Parathyroid adenoma (tissue), 2 donors: ENCODE data around the gene RBMS2.

Experiments used
- H2AFZ ChIP-seq: fragments of 300-600 bp; sonication (generic); one replicate; pipeline ENCODE4 v1.7.0; 2017; ENCODE audit warnings: antibody characterized with exemption, mild to moderate bottlenecking
- H3K27ac ChIP-seq: fragments of 300-600 bp; sonication (generic); one replicate; pipeline ENCODE4 v1.7.0; 2017
- H3K27me3 ChIP-seq: fragments of 300-600 bp; sonication (generic); one replicate; pipeline ENCODE4 v1.7.0; 2017; ENCODE audit warnings: low read length; ENCODE audit not compliant: control insufficient read depth, insufficient read depth
- H3K36me3 ChIP-seq: fragments of 300-600 bp; sonication (generic); one replicate; pipeline ENCODE4 v1.7.0; 2017; ENCODE audit warnings: low read length; ENCODE audit not compliant: control insufficient read depth, insufficient read depth
- H3K4me1 ChIP-seq: fragments of 300-600 bp; sonication (generic); one replicate; pipeline ENCODE4 v1.7.0; 2017; ENCODE audit warnings: control low read depth
- H3K4me2 ChIP-seq: fragments of 300-600 bp; sonication (generic); one replicate; pipeline ENCODE4 v1.7.0; 2017; ENCODE audit warnings: low read length
- H3K4me3 ChIP-seq: fragments of 300-600 bp; sonication (generic); one replicate; pipeline ENCODE4 v1.7.0; 2017; ENCODE audit warnings: low read depth, low read length
- H3K79me2 ChIP-seq: fragments of 300-600 bp; sonication (generic); one replicate; pipeline ENCODE4 v1.7.0; 2017; ENCODE audit warnings: control low read depth
- H3K9ac ChIP-seq: fragments of 300-600 bp; sonication (generic); one replicate; pipeline ENCODE4 v1.7.0; 2017; ENCODE audit warnings: mild to moderate bottlenecking
- H3K9me3 ChIP-seq: fragments of 300-600 bp; sonication (generic); one replicate; pipeline ENCODE4 v1.7.0; 2017; ENCODE audit warnings: low read length; ENCODE audit not compliant: control insufficient read depth
- TF ChIP-seq, protein P1 (sequence below): fragments of 300-600 bp; sonication (generic); IDR thresholded peaks from one replicate; pipeline ENCODE4 v1.7.0; 2017; ENCODE audit warnings: antibody characterized with exemption, mild to moderate bottlenecking
- donor health status: primary hyperparathyroidism.

RBMS2 gene

GRCh38 chr12:56530390-56531055, 8.9 kb downstream of the RBMS2 start:
- H3K4me2 ChIP-seq = no peak overlapping the region
- H3K27ac ChIP-seq = no peak overlapping the region
- TF ChIP-seq, protein P1, sequence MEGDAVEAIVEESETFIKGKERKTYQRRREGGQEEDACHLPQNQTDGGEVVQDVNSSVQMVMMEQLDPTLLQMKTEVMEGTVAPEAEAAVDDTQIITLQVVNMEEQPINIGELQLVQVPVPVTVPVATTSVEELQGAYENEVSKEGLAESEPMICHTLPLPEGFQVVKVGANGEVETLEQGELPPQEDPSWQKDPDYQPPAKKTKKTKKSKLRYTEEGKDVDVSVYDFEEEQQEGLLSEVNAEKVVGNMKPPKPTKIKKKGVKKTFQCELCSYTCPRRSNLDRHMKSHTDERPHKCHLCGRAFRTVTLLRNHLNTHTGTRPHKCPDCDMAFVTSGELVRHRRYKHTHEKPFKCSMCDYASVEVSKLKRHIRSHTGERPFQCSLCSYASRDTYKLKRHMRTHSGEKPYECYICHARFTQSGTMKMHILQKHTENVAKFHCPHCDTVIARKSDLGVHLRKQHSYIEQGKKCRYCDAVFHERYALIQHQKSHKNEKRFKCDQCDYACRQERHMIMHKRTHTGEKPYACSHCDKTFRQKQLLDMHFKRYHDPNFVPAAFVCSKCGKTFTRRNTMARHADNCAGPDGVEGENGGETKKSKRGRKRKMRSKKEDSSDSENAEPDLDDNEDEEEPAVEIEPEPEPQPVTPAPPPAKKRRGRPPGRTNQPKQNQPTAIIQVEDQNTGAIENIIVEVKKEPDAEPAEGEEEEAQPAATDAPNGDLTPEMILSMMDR = no peak
- no peaks in the 10 kb centered on the region for H3K27me3 ChIP-seq
- no peak overlapping the region for H2AFZ ChIP-seq
- no peaks in the 10 kb centered on the region for H3K4me1 ChIP-seq
- H3K9ac ChIP-seq = no peak overlapping the region
- H3K36me3 ChIP-seq = no peaks in the 10 kb centered on the region
- H3K79me2 ChIP-seq = peaks cover 10% of the 10 kb centered on the region
- no peak overlapping the region for H3K4me3 ChIP-seq
- H3K9me3 ChIP-seq = no peaks in the 10 kb centered on the region

DNA sequence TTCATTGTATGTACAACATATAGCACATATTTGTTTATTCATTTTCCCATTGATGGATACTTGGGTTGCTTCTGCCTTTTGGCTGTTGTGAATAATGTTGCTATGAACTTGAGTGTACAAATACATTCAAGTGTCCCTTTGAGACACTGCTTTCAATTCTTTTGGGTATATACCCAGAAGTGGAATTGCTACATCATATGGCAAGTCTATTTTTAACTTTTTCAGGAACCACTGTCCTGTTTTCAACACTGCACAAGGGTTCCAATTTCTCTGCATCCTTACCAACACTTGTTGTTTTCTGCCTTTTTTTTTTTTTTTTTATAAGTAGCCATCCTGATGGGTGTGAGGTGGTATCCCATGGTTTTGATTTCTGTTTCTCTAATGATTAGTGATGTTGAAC, 15.9 kb downstream of the RBMS2 start:
- H2AFZ ChIP-seq = no peak overlapping the region
- TF ChIP-seq, protein P1 = no peak
- H3K4me1 ChIP-seq = no peaks in the 10 kb centered on the region
- H3K27me3 ChIP-seq = no peaks in the 10 kb centered on the region
- peaks cover 8% of the 10 kb centered on the region for H3K79me2 ChIP-seq
- no peak overlapping the region for H3K27ac ChIP-seq
- H3K4me2 ChIP-seq = no peak overlapping the region
- no peaks in the 10 kb centered on the region for H3K9me3 ChIP-seq
- no peaks in the 10 kb centered on the region for H3K36me3 ChIP-seq
- H3K9ac ChIP-seq = no peak overlapping the region
- H3K4me3 ChIP-seq = no peak overlapping the region

DNA sequence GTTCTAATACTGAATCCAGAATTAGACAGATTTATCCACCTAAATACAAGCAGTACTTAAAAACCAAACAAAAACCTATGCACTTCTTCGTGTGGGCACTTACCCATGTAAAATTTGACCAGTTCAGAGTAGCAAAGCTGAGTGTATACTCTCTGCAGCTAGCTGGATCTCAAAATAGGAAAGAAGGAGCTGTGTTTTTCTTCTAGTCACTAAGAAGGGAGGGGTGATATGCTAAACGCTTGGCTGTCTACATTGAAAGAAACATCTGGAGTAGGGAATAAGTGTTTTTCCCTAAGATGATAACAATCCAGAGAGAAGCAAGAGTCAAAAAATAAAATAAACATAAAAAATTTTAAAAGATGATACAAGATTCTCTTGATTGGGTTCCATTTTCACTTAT, 20.0 kb downstream of the RBMS2 start:
- TF ChIP-seq, protein P1 = no peak
- Histone ChIP-seq H2AFZ (no peak overlapping the region), H3K4me3 (no peak overlapping the region), H3K9me3 (no peaks in the 10 kb centered on the region), H3K27ac (no peak overlapping the region), H3K4me2 (no peak overlapping the region), H3K9ac (no peak overlapping the region), H3K36me3 (no peaks in the 10 kb centered on the region), H3K4me1 (no peaks in the 10 kb centered on the region), H3K79me2 (no peaks in the 10 kb centered on the region), H3K27me3 (no peaks in the 10 kb centered on the region)

DNA sequence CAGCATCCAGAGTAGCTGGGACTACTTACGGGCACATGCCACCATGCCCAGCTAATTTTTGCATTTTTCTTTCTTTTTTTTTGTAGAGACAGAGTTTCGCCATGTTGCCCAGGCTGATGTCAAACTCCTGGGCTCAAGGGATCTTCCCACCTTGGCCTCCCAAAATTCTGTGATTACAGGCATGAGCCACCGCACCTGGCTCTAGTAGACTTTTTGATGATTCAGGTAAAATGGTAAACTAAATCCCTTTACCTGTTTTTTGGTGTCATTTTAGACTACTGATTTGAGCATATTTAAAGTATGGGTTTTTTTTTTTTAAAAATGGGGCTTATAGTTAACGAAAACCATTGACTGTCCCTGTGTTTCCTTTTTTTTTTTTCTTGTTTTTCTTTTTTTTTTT, 20.5 kb downstream of the RBMS2 start:
- H3K9ac ChIP-seq = no peak overlapping the region
- no peak overlapping the region for H2AFZ ChIP-seq
- H3K27me3 ChIP-seq = no peaks in the 10 kb centered on the region
- no peak overlapping the region for H3K27ac ChIP-seq
- H3K4me3 ChIP-seq = no peak overlapping the region
- no peaks in the 10 kb centered on the region for H3K9me3 ChIP-seq
- no peaks in the 10 kb centered on the region for H3K36me3 ChIP-seq
- TF ChIP-seq, protein P1 = no peak
- H3K79me2 ChIP-seq = no peaks in the 10 kb centered on the region
- H3K4me2 ChIP-seq = no peak overlapping the region
- no peaks in the 10 kb centered on the region for H3K4me1 ChIP-seq

GRCh38 chr12:56545023-56545604, 23.5 kb downstream of the RBMS2 start:
- Histone ChIP-seq H3K4me1 (no peaks in the 10 kb centered on the region), H3K4me3 (no peak overlapping the region), H3K4me2 (no peak overlapping the region), H2AFZ (no peak overlapping the region), H3K36me3 (no peaks in the 10 kb centered on the region), H3K79me2 (peaks cover 2% of the 10 kb centered on the region), H3K9ac (no peak overlapping the region), H3K9me3 (no peaks in the 10 kb centered on the region), H3K27ac (no peak overlapping the region), H3K27me3 (no peaks in the 10 kb centered on the region)
- TF ChIP-seq, protein P1 = no peak
